Stimulated activated CD4-positive, alpha-beta T cell treated with anti-CD3 and anti-CD28 coated beads, Interleukin-4, amount 100 ng/mL, for 48 hours (primary cell): ENCODE data around the gene SPAG16.

Source experiments
- DNase-seq, 2 donors: peaks; one replicate each; pipeline ENCODE4 v3.0.0-alpha.2; 2020; ENCODE audit warnings: low read depth in 2 of 2

SPAG16 gene

DNA sequence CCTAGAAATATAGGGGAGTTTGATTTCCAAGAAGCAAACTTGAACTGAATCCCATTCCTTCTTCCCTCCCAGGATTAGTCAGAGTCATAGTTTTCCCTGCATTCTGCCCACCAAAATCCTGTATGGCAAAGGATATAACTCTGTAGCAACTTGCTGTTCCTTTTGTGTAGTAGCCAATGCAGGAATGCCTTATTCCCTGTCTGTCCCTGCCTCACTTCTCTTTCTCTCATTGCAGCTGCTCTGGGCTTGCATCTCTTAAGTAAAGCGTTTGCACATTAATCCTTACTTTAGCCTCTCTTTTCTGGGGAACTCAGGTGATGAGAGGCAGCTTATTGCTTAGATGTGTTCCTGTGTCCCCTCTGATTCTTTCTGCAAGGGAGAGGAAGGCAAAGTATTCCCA, 793.5 kb downstream of the SPAG16 start:
- no peak for DNase-seq

DNA sequence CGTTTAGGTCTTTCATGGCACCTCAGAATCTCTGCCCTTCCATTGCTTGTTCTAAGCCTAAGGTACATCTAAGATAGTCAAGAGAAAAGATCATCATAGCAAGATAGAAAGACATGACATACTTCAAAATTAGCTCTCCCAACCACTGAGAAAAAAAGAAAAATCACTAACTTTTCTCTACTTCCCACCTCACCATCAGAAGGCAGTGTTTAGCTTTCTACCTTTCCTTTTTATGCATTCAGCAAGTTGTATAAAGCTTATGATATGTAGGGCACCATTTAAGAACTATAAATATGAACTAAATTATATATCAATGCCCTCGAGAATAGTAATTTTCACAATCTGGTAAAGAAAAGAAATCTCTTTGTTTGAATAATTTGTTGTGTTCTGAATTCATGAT, 794.8 kb downstream of the SPAG16 start:
- no peak for DNase-seq

DNA sequence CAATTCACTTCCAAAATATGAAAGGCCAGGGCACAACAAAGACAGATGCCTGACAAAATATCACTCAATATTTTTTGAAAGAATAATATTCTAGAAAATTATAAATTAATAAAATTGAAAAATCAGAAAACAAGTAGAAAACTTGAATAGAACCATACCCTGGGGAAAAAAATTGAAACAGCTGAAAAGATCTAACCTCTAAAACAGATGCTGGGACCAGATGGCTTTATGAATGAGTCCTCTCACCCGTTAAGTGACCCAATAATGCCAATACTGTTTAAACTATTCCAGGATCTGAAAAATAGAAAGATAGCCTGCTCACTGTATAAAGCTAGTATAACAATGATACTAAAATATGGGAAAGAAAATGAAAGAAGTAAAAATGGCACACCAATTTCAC, 804.3 kb downstream of the SPAG16 start:
- DNase-seq: no peak

DNA sequence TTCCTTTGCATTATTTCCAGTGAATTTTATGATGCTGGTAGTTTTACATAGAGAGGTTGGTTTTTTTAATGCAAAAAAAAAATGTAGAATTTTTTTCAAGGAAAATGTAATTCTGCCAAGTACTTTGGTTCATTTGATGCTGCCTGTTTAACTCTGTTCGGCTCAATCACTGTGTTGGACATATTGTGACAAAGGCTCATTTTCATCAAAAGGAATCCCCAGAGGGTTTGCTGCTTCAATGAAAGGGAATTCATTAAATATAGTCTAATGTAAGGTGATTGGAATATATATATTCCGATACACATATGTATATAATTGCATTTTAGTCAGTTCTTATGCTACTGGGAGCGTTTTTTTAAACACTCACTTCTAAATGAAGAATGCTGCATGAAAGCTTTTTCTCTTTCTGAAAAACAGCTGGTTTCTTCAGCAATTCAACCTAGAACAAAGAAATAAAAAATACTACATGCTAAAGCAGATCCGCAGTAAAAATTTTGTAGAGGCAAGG, 812.0 kb downstream of the SPAG16 start:
- no peak for DNase-seq

DNA sequence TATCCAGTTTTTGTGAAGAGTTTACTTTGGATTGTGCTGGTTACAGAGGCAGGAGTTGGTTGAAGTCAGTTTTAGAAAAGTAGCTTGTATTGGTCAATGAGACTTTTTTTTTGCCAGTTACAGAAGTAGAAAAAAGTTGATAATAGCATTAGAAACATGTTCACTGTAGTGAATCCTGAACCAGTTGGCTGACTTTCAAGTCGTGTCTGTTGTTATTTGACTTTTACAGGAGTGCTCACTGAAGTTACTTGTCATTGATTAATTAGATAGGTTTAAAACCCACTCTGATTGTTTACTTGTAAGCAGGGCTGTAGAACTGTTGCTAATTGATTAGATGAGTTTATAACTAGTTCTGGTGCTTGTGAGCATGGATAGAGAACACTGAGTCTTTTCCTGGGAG, 814.5 kb downstream of the SPAG16 start:
- DNase-seq: no peak

DNA sequence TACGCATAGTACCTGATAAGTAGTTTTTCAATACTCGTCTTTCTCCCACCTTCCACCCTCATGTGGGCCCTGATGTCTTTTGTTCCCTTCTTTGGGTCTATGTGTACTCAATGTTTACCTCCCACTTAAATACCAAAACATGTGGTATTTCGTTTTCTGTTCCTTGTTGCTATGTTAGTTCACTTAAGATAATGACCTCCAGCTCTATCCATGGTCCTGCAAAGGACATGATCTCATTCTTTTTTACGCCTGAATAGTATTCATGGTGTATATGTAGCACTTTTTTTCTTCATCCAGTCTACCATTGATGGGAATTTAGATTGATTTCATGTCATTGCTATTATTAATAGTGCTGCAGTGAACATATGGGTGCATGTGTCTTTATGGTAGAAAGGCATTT, 816.2 kb downstream of the SPAG16 start:
- DNase-seq: no peak

DNA sequence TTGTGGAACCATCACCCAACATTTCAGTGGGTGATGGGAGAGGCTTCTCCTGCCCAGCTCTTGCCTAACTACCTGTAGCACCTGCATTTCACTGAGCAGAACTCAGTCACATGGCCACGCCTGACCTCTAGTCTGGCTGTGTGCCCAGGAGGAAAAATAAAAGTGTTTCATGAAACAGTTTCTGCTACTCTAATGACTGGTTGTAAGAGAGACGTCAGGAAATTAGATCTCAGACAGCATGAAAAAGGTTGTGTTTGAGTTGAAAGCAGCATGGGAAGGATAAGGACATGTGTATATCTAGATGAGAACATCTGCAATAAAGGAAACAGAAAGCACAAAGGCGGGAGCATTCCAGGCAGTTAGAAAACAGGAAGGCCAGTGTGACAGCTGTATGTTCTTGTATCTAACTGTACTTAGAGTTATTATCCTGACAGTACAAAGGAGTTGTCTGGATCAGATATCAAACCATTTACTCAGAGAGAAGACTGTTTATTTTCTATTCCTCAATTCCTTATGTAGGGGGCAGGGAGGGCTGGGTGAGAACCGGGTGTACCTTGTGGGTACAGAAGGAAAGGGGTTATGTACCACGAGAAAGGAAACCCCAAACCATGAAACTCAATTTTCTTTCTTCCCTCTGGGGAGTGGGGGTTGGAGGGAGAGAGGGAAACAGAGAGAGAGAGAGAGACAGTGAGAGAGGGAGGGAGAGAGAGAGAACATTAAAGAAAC, 819.2 kb downstream of the SPAG16 start:
- DNase-seq: no peak

DNA sequence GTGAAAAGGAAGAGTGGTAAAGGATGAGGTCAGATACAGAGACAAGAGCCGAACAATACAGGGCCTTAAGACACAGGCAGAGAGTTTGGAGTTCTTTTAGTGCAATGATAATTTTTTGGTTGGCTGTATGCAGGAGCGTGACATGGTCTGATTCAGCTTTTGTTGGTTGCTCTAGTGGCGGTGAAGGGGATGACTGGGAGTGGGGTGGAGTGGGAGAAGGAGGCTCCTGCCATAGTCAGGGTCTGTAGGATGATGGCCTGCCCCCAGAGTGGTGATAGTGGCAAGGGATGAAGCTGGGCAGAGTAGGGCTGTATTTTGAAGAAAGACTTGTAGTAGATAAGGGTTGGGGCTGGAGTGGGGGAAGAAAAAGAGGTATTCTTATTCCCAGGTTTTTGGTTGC, 820.0 kb downstream of the SPAG16 start:
- no peak for DNase-seq

DNA sequence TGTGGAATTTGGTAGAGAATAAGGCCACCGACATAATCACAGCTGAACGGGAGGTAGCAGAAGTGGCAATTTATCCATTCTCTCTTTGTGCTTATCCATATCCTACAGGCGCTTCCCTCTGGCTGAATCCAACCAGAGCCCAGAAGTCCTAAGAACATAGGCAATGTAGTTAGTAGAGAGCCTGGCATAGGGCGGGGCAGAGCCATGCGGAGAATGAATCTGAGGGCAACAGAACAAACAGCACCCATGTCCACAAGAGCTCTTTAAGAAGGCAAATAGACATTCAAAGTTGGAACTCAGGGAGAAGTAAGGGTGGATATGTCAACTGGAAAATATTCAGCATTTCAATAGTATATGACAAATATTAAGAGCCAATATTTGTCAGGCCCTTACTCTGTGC, 820.7 kb downstream of the SPAG16 start:
- DNase-seq: no peak

DNA sequence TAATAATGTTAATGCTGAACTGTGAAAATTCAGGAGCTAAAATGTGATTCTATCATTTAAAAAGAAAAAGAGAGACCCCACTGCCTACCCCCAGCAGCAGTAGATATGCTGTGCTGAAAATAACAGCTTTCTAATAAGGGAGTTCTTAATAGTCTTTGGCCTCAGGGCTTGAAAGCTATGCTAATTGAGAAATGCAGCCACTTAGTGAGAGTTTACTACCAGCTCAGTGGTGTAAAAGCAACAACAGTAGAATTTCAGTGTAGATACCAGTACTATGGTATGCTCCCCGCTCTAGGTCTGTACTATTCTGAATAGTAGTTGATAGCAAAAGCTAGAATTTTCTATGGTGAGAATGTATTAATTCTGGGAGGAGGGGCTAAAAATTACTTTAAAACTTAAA, 823.5 kb downstream of the SPAG16 start:
- no peak for DNase-seq

DNA sequence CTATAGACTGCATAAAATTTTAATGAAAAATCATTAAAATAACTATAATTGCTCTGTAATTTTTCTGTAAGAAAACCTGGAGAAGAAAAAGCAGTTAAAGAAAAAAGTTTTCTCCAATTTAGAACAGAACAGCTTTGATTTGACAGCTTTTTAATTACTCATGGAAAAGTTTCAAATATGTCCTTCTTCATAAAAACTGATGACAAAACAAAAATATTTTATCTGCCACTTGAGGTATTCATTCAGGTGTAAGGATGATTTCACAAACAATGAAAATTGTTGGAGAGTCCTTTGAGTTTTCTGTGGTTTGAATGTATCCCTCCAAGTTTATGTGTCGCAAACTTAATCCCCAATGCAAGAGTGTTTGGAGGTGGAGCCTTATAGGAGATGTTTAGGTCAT, 824.3 kb downstream of the SPAG16 start:
- DNase-seq: no peak

DNA sequence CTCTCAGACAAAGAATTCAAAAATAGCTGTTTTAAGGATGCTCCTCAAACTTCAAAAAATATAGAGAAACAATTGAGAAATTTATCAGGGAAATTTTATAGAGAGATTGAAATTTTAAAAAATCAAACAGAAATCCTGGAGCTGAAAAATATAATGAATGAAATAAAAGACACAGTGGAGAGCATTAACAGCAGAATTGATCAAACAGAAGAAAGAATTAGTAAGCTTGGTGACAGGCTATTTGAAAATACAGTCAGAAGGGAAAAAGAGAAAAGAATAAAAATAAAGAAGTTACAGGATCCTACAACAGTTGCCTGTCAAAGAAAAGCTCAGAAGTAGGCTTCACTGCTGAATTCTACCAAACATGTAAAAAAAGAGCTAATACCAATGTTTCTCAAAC, 832.8 kb downstream of the SPAG16 start:
- DNase-seq: no peak

DNA sequence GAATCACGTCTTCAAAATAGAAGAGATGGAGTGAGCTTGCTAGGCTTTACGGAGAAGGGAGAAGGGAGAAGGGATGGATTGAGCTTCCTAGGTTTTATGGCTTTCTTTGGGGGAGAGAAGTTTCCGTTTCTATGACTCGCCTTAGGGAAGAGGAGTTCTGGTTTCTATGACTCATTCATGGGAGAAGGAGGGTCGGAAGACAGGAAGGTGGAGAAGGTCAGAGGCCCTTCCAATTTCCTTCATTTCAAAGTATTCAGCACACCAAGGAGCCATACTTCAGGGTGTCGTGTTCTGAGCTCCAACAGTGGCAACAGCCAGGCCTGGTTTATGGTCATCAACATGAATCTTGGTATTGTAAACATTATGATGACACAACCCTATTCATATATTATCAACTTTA, 841.9 kb downstream of the SPAG16 start:
- DNase-seq: no peak

DNA sequence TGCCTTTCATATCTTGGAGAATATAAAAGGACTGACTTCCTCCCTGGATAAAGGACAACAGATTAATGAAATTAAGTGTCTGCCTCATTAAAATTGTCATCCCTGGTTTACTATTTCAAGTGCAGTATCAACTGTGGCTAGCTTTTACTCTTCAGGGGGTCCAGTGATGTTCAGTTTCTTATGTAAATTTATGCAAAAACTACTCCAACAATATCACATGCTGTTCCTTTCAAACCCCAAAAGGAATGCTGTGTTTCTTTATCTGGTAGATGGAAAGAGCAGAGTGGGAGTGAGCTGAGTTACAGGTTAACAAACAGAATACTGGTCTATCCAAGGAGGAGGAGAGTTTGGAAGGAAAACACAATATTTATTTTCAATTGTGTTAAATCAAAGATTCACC, 842.9 kb downstream of the SPAG16 start:
- DNase-seq: no peak

DNA sequence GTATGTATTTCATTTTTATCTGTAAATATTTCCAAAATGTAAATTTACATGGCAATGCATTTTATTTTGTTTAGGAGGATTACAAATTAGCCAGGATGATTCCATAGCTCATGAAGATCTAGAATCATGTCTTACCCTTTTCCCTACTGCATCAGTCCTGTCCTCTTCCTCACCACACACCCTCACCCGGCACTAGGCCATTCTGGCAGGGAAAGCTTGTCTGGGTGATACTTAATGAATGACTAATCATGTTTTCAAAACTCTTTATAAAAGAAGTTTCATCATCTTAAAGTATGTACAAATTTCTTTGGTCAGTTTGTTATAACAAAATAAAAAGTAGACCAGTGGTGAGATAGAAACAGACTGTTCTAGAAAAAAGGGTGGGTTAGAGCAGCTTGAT, 843.3 kb downstream of the SPAG16 start:
- no peak for DNase-seq

DNA sequence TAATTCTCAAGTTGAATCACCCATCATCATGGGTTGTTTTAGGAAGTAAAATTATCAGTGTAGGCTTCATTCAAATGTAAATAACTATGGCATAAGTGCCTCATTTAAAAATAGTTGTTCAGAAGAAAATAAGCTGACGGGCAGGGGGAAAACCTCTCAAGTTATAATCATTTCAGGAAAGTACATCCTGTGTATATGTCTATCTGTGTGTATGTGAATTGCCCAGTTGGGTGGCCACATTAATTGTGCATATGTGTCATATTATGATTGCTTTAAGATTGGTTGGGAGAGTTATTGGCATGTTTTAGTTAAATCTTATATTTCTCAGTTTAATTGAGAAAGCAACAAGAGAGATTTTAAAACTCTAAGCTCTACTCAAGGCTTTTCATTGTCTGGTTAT, 843.8 kb downstream of the SPAG16 start:
- DNase-seq: no peak

DNA sequence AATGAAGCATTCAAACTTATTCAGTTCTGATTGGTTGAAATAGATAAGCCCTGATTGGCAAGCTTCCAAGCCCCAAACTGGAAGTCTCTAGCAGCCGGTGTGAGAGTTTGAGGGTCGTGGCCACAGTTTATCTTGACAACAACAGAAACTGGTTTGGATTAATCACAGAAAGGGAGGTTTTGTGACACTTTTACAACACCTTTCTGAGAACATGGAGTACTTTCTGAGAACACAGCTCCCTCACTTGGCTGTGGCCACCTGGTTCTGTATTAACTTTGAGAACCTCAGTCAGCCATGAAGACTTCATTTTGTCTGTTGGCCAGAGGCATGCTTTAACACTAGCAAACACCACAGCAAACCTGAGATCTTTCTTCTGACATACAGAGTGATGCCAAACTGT, 845.9 kb downstream of the SPAG16 start:
- DNase-seq: no peak

DNA sequence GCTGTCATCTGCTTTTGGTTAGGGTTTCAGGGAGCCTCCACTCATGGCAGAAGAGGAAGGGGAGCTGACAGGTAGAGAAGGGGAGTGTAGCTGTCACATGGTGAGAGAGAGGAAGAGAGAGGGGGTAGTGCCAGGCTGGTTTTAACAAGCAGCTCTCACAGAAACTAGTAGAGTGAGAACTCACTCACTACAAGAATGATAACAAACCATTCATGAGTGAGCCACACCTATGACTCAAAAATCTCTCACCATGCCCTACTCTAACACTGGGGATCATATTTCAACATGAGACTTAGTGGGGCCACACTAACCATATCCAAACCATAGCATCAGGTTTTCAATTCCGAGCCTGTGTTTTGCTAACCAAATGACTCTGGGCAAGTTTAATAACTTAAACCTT, 851.7 kb downstream of the SPAG16 start:
- DNase-seq: no peak

DNA sequence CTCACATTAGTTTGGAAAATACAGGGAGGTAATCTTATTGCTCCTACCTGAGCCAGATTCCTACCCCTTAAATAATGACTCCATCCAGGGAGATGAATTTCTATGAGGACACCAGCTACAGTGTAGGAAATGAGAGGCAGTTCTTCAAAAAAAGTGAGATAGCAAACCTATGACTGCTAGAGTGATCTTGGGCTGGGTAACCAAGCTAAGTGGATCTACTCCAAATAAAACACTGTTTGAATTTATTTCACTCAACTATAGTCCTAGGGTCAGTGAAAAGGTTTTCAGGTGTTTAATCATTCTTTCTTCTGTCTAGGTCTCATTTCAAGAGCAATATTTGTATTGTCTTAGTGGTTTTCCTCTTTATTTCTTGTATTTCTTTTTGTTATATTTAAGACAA, 854.5 kb downstream of the SPAG16 start:
- DNase-seq: no peak

DNA sequence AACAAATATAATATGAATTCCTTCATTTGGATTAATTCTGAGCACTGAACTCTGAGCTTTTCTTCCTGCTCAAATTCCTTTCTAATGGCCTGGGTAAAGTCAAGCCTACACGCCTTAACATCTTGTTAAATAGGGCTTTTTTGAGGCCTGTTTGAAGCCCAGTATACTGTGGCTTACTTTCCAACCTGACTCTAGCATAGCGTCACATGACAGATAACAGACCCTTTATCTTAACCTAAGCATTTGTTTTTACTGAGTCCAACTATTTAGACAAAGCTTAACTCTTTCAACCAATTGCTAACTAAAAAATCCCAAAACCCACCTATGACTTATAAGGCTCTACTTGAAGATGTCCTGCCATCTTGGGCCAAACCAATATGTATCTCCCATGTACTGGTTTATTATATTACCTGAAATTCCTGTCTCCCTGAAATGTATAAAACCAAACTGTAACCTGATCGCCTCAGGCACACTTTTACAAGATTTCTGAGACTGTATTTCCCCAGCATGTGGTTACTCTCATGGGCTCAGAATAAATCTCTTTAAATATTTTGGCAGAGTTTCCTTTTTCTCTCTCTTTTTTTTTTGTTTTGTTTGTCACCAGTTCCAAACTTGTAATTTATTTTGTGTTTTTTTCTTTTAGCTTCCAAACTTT, 855.5 kb downstream of the SPAG16 start:
- DNase-seq: no peak

DNA sequence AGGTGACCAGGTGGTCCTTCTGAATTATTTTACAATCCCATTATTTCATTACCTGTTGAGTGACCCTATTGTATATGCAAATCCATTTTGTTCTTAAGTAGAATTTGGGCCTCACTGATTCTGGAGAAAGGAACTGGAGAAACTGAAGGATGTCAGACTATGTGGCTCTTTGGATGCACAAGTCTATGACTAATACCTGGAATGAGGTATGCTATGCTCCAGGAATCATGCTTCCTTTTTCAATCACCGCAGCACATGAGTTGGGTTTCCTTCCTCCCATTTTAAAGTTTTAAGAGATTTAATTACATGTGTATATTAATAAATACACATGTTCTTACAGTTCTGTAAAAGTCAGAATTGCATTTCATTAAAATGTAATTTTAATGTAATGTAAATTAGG, 872.7 kb downstream of the SPAG16 start:
- DNase-seq: no peak

DNA sequence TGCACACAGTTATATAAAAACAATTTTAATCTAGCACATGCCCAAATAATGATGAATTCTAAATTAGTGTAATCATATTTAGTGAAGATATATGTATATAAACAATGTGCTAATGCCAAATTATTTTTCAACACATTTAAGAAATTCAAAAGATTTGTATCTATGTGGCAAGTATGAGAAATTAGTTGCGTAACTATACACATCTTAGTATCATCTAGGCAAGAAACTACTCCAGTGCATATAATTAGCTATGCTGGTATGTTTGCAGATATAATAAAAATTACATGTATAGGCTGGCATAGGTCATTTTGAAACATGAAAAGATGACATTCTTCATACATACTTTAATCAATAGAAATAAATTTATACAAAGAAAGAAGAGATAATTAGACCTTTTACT, 874.6 kb downstream of the SPAG16 start:
- no peak for DNase-seq

DNA sequence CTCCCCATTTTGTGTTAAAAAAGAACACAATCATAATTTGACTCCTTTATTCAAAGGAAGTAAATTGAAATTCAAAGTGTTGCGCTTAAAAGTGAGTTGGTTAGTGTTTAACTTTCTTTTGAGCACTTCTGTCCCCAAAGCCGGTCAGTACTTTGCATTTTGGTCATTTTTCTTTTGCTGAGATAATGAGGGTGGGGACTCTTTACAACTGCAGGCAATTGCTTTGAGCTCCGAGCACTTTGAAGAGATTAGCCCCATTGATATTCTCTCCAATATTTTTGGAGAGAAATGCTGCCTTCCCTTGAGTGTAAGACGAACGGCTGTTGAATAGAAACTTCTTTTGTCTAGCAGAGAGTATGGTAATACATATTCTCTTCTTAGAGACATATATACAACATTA, 885.0 kb downstream of the SPAG16 start:
- DNase-seq: no peak

DNA sequence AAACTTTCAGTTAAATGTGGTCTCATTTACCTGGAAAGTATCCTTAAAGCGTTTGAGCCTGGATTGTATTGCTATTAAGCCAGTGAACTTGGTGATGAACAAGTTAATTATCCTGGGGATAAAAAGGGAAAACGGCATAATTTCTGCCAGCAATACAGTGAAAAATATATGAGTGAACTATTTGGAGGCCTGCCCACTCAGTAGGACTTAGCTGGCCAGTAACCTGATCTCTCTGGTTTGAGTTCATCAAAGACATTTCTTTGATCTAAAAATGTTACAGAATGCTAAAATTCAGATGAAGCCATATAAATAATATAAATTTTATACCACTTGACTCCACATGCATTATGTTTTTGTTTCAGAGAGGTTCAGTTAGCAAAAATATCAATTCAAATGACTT, 885.5 kb downstream of the SPAG16 start:
- no peak for DNase-seq
